Putamen (tissue), 1 donor: ENCODE results near the gene JPH3.
"Not testable (repeated sequence)": the region's sequence is repeated elsewhere in the genome, so short reads cannot be mapped to it uniquely, and the experiment has no call there.

Experiments used
- DNase-seq: peaks from one replicate; pipeline ENCODE4 v3.0.0-alpha.2; 2016; ENCODE audit warnings: low spot score

JPH3 gene

GRCh38 chr16:87654826-87655225 is 52.5 kb downstream of the JPH3 start:
- no peak for DNase-seq

DNA sequence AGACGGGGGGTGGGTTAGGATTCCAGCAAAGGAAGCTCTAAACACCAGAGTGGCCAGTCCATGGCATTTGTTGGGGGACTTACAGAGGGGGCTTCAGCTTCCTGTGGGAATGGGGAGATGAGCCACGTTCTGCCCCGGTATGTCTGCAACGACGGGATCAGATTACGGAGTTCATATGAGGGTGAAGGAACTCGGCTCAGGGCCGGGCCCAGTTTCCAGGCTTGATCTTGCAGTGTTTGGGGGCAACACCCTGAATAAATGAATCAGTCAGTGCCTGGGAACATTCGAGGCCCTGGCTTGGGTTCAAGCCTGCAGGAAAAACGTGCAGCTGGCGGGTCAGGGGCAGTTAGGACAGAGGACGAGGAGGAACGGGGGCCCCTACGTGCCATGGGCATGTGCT is 54.0 kb downstream of the JPH3 start:
- DNase-seq = no peak

DNA sequence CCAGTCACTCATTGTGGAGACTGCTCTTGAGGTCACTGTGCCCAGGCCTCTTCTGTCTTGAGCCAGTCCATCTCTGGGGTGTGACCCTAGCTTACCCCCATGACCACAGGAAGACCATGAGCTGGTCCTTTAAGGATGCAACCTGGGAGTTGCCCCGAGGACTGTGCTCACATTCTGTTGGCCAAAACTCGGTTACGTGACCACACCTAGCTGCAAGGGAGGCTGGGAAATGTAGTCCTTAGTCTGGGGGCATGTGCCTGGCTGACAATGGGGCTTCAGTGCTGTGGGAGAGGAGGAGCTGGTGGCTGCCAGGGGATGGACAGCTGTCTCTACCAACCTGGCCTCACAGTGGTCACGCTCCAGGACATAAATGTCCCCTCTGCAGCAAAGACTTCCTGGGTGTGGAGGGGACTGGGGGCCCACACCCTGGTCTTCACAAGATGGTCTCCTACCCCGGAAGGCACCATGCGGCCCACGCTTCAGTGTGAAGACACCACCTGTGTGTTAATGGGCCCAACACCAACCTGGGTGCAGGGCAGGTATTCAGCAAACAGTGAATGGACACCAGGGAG is 55.4 kb downstream of the JPH3 start:
- DNase-seq = no peak

DNA sequence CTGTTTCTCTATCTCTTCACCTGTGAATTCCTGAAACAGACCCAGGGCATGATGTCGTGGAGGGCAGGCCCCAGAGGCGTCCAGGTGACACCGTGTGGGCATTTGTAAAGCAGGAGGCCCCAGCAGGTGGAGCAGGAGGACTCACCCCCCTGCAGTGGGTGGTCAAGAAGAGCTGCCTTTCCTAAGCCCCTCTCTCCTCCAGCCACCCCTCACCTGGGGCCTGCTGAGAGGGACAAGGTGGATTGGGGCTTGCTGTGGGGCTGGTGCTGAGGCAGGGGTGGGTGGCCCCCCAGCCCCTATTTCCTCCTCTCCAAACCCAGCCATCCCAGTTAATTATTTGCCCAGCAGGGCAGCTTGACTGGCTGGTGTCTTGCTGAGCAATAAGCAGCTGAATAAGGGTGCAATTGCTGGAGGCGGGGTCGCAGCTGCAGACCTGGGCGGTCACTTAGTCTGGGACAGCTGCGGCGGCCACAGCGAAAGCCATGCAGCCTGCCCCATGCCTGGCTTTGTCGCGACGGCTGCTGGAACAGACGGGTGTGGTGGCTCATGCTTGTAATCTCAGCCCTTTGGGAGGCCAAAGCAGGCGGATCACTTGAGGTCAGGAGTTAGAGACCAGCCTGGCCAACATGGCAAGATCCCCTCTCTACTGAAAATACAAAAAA is 56.4 kb downstream of the JPH3 start:
- DNase-seq = no peak

DNA sequence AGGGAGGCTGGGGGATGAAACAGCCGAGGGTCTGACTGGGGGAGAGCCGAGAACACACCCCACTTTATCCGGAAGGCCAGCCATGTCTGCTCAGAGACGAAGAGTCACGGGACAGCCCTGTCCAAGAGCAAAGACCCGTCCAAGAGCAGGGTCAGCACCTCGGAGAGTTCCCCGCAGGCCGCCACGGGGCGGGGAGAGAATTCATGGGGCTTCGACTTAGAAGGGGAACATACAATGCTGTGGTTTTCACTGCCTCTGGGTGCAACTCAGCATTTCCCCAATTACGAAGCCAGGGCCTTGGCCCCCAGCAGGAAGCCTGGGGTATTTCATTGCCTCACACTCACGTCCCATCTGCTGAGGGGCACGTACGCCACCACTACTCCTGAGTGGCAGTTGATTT is 59.3 kb downstream of the JPH3 start:
- no peak for DNase-seq

DNA sequence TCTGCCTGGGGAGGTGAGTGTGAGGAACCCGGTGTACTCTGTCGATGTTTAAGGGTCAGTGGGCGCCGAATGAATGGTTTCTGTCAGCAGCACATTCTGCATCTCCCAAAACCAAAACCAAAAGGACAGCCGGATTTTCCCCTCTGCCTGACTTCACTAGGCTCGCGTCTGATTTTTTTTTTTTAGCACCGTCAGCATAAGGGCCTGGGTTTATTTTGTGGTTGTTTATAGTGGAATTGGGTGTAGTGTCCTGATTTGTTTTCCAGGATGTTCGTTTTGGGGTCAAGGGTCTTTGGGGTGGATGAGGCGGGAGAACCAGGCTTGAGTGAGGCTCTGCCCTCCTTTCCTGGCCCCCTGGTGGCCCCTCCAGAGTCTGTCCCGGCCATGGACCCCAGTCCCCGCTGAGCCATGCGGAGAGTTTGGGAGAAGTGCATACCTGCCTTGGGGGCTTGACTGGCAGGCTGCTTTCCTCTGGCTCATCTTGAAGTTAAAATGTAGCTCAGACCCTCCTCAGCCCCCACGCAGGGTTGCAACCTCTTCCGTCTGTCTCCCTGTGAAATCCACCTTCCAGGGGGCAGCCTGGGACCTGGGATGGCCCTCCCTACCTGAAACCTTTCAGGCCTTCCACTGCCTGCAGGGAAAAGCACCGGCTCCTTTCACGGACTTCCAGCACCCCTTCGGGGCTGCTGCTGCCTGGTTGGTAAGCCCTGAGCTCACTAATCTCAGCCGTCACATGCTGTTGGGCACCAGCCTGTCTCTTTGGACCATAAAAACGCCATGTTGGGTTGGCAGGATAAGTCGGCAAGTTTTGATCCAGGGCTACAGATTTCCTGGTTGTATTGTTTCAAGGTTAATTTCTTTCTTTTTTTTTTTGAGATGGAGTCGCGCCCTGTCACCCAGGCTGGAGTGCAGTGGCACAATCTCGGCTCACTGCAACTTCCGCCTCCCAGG is 60.2 kb downstream of the JPH3 start:
- DNase-seq = no peak

- DNase-seq = no peak
Observed at GRCh38 chr16:87664792-87665191, 62.5 kb downstream of the JPH3 start.

DNA sequence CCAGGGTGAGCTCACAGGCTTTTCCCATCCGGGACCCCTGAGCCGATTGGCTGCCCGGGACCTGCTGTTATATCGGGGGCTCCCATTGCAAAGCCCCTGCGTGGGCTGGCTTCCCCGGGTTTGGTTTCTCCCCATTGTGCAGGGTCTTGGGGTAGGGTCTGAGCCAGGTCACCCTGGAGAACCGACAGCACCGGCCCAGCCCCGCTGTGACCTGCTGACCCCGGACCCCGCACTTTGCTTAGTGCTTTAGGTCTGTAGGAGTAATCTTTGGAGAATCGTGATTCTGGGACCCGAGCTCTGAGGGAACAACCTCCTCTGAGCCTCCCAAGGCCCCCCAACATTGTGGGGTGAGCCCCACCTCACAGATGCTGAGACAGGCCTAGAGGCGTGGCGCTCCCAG is 62.9 kb downstream of the JPH3 start:
- no peak for DNase-seq

DNA sequence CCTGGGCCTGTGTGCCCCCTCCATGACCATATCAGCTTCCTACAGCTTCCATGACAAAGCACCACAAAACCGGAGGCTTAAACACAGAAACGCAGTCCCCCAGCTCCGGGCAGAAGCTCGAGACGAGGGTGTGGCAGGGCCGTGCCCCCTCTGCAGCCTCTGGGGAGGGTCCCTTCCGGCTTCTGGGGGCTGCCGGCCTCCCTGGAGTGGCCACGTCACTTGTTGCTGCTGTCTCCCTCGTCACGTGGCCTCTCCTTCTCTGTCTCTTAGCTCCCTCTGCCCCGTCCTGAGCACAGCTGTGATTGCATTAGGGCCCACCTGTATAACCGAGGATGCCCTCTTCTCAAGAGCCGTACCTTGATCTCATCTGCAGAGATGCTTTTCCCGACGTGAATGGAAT is 64.6 kb downstream of the JPH3 start:
- no peak for DNase-seq

DNA sequence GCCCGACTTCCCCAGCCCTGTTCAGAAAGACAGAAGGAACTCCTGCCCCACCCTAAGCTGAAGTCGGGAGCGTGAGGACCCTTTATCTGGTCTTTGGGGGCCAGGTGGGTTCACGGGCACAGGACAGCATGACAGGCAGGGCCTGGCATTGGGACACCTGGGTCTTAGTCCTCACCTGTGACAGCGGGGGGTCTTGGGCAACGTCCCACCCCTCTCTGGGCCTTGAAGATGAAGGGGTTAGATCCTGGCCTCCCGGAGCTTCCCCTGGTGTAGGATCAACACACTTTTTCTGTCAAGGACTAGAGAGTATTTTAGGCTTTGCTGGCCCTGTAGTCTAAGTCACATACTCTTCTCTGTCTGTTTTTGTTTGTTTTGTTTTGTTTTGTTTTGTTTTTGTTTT is 65.1 kb downstream of the JPH3 start:
- DNase-seq = no peak

DNA sequence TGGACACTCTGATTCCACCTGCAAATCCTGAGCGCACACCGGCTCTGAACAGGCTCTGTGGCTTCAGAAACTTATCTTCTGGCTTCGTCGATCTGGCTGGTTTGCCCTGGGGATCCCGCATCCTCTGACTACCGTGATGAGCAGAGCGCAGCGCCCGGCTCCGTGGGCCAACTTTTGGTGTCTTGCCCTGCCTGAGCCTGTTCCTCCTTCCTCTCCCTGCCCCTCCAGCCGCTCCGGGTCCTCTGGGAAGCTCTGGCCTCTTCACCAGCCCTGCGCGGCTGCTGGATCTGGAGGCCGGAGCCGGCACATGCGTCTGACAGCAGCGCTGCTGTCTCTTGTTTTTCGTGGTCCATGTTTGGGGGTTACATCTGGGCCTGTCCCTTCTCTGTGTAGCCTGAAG is 65.6 kb downstream of the JPH3 start:
- no peak for DNase-seq

DNA sequence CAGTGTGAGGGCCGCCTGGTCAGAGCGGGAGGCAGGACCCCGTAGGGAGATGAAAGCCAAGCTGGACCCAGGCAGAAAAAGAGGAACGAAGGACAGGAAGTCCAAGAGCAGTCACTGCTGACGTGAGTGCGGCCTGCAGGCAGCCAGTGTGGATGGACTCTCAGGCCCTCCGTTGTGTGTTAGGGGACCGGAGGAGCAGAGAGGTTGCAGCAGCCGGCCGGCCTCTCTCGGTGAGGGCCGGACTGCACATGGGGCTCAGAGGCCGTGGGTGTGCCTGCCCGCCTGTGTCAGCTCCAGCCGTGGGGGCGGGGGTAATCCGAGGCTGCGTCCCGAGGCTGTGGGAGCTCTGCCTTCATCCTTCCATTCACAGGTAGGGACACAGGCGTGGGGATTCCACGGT is 67.4 kb downstream of the JPH3 start:
- no peak for DNase-seq

GRCh38 chr16:87671221-87671620 is 68.9 kb downstream of the JPH3 start:
- no peak for DNase-seq

DNA sequence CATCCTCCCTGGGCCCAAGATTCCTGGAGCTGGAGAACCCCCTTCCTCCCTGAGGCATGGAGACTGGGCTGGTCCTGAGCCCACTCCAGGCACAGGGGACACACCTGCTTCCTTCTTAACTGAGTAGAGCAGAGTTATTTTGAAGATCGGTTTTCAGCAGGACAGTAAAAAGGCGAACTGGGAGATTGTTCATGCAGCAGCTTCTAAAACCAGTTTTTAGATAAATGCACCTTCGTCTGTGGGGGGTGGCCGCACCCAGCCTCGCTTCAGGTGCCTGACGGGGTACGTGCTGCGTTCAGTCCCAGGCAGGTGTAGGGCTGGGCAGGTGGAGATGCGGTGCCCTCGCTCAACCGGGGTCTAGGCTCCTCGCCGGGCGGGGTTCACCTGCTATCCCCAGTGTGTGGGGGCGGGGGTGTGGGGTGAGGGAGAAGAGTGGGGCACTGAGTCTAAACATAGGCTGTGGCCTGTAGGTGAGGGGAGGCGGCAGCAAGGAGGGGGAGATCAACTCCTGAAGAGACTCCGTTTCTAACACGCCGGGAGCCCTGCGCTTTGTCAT is 69.5 kb downstream of the JPH3 start:
- DNase-seq = no peak

DNA sequence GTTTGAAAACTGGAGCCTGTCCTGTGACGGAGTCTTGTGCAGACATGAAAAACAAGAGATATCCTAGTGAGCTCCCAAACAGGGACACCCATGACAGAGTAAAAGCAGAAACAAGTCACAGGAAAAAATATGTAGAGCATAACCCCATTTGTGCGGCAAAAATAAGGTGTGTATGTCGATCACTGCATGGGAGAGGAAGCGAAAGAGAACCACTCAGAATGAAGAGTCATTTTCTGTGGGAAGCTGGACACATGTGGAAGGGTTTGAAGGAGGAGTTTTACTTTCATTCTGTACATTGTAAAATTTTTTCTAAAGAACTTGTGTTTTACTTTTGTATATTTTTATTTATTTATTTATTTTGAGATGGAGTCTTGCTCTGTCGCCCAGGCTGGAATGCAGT is 72.1 kb downstream of the JPH3 start:
- no peak for DNase-seq

GRCh38 chr16:87675111-87675719 is 72.9 kb downstream of the JPH3 start:
- DNase-seq = no peak

DNA sequence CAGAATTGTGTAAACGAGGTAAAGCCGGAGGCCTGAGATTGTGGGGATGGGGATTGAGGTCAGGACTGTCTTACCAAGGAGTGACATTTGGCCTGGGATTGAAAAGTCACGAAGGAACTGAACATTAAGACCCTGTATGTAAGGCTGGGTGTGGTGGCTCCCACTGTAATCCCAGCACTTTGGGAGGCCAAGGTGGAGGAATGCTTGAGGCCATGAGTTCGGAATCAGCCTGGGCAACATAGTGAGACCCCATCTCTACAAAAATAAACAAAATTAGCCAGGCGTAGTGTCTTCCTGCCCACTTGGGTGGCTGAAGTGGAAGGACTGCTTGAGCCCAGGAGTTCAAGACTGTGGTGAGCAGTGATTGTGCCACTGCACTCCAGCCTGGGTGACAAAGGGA is 75.5 kb downstream of the JPH3 start:
- no peak for DNase-seq

DNA sequence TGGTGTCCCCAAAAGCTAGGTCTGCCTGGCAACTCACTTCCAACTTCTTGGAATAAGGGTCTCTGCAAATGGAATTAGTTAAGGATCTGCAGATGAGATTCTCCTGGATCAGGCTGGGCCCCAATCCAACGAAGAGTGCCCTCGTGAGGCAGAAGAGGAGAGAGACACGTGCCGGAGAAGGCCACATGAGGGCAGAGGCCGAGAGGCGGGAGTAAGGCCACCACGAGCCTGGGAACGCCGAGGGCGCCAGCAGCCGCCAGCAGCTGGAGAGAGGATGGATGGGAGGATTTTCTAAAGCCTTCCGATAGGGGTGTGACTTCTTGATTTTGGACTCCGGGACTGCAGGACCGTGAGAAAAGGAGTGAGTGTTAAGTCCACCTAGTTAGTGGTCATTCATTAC is 76.3 kb downstream of the JPH3 start:
- DNase-seq = no peak

- no peak for DNase-seq
Observed at GRCh38 chr16:87679593-87680271, 77.4 kb downstream of the JPH3 start.

- no peak for DNase-seq
Observed at GRCh38 chr16:87680272-87680644, 78.0 kb downstream of the JPH3 start.

DNA sequence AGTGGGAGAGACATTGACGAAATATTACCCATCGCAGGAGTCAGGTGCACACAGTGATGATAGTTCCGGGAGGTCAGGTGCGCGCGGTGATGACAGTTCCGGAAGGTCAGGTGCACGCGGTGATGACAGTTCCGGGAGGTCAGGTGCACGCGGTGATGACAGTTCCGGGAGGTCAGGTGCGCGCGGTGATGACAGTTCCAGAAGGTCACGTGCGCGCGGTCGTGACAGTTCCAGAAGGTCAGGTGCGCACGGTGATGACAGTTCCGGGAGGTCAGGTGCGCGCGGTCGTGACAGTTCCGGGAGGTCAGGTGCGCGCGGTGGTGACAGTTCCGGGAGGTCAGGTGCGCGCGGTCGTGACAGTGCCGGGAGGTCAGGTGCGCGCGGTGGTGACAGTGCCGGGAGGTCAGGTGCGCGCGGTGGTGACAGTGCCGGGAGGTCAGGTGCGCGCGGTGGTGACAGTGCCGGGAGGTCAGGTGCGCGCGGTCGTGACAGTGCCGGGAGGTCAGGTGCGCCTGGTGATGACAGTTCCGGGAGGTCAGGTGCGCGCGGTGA is 78.8 kb downstream of the JPH3 start:
- not testable (repeated sequence) for DNase-seq
